C4-2B (cell line): ENCODE measurements around the gene SRMS.

ENCODE experiments used
- H3K27ac ChIP-seq: fragments of 450-650 bp; 2 replicates; pipeline ENCODE4 v1.5.1; 2017
- ZFX ChIP-seq: fragments of 450-650 bp; IDR thresholded peaks from 2 replicates; pipeline ENCODE4 v1.6.1; 2017
- TF ChIP-seq, protein P1 (sequence below): fragments of 450-650 bp; conservative IDR thresholded peaks from 2 replicates; pipeline ENCODE4 v1.5.1; 2017; ENCODE audit warnings: mild to moderate bottlenecking

Gene SRMS

DNA sequence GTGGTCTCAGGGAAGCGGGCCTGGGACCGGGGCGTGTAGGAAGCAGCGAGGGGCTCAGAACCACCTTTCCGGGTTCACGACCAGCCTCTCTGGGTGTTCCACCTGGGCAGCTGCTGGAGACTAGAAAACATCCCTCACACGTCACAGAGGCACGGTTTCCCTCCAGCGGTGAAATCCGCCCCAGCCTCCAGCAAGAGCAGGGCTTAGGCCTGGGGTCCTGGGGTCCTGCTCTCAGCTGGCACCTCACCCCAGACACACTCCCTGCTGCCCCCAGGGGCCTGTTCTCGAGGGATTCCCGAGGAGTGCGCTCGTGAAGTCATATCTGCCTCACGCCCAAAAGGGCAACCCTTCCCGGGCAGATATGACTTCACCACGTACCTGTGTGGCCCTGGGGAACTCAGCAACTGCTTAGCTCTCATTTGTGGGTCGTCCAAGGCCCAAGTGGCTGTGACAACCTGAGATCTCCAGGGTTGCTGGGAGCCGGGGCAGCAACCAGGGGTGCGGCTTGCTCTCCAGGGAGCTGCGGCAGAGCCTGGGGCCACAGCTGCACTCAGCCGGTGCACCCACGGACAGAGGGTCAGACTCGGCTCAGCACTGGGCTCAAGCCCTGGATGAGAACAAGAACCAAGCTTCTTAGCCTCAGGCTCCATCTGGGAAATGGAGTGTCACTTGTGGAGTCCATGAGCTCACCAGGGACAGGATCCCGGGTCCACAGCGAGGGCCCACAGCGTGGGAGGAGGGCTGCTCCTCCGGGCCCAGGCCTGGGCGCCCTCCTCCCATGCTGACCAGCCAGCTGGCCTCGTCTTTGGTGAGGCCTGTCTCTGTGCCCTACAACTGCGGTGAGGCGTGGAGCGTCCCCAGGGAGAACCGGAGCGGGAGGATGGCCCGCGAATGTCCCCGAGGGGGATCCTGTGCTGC lies 7.1 kb upstream of the SRMS start:
- no peak for TF ChIP-seq ZFX
- TF ChIP-seq, protein P1, sequence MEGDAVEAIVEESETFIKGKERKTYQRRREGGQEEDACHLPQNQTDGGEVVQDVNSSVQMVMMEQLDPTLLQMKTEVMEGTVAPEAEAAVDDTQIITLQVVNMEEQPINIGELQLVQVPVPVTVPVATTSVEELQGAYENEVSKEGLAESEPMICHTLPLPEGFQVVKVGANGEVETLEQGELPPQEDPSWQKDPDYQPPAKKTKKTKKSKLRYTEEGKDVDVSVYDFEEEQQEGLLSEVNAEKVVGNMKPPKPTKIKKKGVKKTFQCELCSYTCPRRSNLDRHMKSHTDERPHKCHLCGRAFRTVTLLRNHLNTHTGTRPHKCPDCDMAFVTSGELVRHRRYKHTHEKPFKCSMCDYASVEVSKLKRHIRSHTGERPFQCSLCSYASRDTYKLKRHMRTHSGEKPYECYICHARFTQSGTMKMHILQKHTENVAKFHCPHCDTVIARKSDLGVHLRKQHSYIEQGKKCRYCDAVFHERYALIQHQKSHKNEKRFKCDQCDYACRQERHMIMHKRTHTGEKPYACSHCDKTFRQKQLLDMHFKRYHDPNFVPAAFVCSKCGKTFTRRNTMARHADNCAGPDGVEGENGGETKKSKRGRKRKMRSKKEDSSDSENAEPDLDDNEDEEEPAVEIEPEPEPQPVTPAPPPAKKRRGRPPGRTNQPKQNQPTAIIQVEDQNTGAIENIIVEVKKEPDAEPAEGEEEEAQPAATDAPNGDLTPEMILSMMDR: no peak
- no peak overlapping the region for H3K27ac ChIP-seq

DNA sequence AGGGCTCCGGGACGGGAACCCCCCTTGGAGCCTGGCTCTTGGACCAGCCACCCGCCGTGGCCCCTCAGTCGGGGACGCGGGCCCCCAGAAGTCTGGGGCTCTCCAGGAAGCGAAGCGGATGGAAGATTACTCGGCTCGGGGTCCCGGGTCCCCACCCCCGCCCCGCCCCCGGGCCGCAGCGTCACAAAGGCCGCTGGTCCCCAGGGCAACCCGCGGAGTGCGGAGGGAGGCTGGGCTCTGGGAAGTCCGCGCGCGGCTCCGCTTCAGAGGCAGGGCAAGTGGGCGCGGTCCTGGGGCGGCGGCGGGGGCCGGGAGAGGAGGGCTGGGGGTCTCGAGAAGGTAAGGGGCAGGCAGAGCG lies 6.4 kb upstream of the SRMS start, which contains the start of gene FNDC11:
Gene FNDC11 (plus strand): TSS at position 227 of the 358 bp plus-strand sequence. CDS start 1,505 bp downstream, outside the sequence.
- no peak within 1 kb of the TSS for H3K27ac ChIP-seq
- TF ChIP-seq, protein P1: no peak
- no peak for TF ChIP-seq ZFX

DNA sequence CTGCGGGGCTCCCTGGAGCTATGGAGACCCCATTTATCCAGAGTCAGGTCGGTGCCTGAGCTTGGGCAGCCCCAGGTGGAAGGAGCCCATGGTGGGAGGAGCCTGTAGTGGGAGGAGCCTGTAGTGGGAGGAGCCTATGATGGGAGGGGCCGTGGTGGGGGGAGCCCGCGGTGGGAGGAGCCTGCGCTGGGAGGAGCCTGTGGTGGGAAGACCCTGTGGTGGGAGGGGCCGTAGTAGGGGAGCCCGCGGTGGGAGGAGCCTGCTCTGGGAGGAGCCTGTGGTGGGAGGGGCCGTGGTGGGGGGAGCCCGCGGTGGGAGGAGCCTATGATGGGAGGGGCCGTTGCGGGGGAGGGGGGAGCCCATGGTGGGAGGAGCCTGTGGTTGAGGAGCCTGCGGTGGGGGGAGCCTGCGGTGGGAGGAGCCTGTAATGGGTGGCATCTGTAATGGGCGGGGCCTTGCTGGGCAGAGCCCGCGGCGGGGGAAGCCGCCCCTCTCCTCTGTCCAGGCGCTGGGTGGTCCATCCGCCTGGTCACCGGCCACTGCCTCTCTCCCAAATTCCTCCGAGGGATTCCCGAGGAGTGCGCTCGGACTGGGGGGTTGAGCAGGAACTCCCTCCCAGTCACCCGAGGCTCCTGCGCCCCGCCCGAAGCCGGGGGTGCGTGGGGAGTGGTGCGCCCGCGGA lies 5.8 kb upstream of the SRMS start:
- TF ChIP-seq, protein P1: no peak
- no peak for TF ChIP-seq ZFX
- H3K27ac ChIP-seq: no peak overlapping the region

DNA sequence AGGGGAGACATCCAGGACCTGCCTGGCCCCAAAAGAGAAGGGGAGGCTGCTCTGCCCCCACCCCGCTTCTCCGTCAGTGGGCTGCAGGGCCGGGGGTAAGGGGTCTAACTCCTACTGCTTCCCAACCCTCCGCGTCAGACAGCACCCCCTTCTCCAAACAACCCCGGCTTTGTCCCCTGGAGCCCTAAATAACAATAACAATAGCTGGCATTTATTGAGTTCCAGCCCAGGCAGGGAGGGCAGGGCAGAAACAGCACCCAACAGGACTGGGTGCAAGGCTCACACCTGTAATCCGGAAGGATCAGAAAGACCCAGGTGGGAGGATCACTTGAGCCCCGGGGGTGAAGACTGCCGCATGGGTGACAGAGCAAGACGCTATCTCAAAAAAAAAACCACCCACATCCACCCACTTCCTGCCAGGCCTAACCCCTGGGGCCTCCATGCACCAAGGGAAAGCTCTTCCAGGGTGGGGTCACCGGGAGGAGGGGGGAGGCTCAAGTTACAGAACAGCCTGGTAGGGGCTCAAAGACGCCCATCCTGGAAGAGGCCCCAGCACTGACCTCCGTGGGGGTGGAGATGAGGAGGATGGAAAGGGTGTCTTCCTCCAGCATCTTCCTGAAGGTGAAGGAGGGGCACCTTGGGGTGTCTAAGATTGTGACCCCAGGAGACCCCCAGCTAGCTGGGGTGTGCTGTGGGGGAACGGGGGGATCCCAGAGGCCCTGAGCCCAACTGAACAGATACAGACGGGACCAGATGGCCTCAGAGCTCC lies 5.1 kb upstream of the SRMS start:
- no peak overlapping the region for H3K27ac ChIP-seq
- TF ChIP-seq, protein P1: no peak
- no peak for TF ChIP-seq ZFX

DNA sequence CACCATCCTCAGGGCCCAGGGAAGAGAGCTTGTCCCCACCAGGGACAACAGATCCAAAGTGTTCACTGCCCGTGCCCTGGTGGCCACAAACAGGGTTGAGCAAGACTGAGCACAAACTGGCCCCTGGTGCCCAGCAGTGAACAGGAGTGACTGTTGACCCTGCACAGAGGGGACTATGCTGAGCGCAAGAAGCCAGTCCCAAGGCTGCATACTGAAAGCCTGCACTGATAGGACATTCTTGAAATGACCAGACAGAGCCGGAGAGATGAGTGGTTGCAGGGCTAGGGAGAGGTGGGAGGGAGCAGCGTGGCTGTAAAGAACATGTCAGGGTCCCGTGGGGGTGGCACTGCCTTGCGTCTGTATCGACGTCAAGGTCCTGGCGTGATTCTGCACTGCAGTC lies 3.5 kb upstream of the SRMS start:
- no peak overlapping the region for H3K27ac ChIP-seq
- TF ChIP-seq, protein P1: no peak
- TF ChIP-seq ZFX: no peak

DNA sequence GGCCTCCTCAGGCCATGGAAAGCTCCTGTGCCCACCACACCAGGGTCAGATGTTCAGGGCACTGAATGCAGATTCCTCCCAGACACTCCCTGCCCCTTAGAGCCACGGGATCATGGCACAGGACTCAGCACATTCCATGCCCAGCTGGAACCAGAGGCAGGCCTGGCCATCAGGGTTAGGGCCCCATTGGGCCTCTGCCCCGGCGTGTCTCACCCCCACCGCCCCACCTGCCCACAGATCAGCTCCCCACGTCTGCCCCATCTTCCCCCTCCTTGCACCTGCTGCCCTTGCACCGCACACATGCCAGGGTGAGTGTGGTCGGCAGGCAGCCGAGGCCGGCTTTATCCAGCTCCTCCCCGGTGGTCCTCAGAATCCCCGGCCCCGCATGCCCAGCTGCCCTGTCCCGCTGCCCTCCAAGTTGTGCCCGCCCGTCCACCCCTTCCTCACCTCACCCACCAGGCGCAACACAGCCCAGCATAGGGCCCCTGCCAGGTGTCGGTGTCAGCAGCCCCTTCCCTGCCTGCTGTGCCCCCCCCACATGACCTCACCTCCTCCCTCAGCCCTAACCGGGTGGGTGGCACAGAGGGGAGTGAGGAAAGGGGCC lies 2.2 kb upstream of the SRMS start:
- no peak overlapping the region for H3K27ac ChIP-seq
- TF ChIP-seq, protein P1: no peak
- no peak for TF ChIP-seq ZFX
